ENCODE results near the gene PCGF3.
"Not testable (repeated sequence)": the region's sequence is repeated elsewhere in the genome, so short reads cannot be mapped to it uniquely, and the experiment has no call there.

The PCGF3 gene

DNA sequence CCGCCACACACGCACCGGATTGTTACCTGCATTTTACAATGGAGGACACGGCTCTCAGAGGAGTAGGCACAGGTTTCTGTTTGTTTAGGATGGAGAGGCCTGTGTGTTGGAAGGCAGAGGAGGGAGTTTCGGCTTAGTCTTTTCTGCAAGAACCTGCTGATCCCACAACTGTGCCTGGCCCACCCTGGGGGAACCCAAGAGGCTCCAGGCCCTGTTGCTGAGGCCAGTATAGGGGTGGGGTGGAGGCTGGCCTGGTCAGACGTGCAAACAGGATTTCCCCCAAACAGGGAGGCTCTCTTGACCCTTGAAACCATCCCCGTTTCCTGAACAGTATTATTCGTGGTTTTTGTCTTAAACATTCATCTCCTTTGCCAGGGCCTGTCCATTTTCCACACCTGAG, 15.9 kb upstream of the PCGF3 start:
- no peak for DNase-seq (ENCODE audit: low spot score in 2 of 2)
- in situ Hi-C loops (cut with MboI; ENCODE audit: low sequenced_read_pairs): no loop called here
- peaks cover 3% of the 10 kb centered on the region; the same call in 1 of the 2 replicates for H3K9me3 ChIP-seq
- H3K4me1 ChIP-seq: peaks cover 19% of the 10 kb centered on the region
- no peaks in the 10 kb centered on the region for H3K36me3 ChIP-seq (replicated peaks)
- H3K4me3 ChIP-seq: no peak overlapping the region
- no peaks in the 10 kb centered on the region for H3K27me3 ChIP-seq (ENCODE audit: low read depth)

DNA sequence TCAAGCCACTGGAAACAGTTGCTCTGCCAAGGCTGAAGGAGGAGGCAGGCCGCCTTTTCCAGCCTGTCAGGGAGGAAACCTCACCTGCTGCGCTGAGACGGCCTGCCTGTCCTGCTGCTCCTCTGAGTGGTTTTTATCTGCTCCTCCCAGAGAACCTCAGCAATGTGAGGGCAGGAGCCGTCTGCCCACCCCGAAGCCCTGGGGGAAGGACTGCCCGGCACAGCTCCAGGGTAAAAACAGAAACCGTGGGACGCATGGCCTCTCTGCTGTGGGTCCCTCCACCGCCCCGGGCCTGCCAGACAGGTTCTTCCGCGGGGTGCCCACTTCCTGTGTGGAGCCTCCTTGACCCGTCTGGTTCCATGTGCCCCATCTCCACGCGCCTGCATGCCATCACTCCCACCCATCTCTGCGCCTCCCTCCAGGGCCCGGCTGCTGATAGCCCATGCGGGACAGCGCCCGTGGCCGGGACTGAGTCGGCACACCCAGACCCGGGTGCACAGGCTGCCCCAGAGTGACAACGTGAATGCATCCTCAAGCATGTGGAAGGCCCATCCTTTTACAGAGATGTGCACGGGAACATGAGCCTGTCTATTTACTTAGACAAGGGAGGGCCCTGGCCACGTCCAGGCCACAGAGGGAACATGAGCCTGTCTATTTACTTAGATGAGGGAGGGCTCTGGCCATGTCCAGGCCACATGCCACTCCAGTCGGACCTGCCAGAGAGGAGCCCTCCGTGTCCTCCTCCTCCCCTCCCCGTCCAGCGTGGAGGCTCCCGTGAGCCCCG, 12.7 kb upstream of the PCGF3 start:
- Histone ChIP-seq H3K4me1 (peaks cover 19% of the 10 kb centered on the region), H3K9me3 (peaks cover 3% of the 10 kb centered on the region; the same call in 1 of the 2 replicates), H3K4me3 (no peak overlapping the region), H3K27me3 (ENCODE audit: low read depth) (no peaks in the 10 kb centered on the region), H3K36me3 (replicated peaks) (no peaks in the 10 kb centered on the region)
- in situ Hi-C loops (cut with MboI; ENCODE audit: low sequenced_read_pairs): no loop called here
- peak in 1 of 2 experiments; percentile 76 for DNase-seq (ENCODE audit: low spot score in 2 of 2)

DNA sequence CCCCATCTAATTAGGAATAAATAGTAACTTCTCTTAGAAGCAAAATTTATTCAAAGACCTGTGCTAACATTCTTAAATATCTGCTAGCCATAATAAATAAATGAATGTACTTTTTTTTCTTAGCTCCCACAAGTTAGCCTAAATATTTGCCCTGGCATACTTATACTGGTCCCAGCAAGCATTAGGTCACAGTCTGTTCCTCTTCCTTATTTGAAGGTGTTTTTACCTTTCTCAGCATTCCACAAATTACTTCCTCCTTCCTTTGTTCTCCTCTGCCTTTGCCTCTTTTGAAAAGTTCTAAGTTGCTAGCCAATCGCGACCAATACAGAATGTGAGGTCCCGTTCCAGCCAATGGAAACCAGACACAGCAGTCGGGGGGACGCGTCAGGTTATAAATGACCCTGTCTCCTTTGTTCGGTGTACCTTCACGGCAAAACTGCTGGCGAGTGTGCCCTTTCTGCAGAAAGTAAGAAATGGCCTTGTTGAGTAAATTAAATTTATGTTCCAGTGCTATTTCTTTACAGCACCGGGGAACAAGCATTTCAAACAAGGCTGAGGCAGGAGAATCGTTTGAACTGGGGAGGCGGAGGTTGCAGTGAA, 11.2 kb upstream of the PCGF3 start:
- in situ Hi-C loops (cut with MboI; ENCODE audit: low sequenced_read_pairs); H3K9me3 ChIP-seq; H3K36me3 ChIP-seq (replicated peaks); H3K4me3 ChIP-seq; H3K27me3 ChIP-seq (ENCODE audit: low read depth); DNase-seq (ENCODE audit: low spot score in 2 of 2): not testable (repeated sequence)
- peaks cover 19% of the 10 kb centered on the region for H3K4me1 ChIP-seq

DNA sequence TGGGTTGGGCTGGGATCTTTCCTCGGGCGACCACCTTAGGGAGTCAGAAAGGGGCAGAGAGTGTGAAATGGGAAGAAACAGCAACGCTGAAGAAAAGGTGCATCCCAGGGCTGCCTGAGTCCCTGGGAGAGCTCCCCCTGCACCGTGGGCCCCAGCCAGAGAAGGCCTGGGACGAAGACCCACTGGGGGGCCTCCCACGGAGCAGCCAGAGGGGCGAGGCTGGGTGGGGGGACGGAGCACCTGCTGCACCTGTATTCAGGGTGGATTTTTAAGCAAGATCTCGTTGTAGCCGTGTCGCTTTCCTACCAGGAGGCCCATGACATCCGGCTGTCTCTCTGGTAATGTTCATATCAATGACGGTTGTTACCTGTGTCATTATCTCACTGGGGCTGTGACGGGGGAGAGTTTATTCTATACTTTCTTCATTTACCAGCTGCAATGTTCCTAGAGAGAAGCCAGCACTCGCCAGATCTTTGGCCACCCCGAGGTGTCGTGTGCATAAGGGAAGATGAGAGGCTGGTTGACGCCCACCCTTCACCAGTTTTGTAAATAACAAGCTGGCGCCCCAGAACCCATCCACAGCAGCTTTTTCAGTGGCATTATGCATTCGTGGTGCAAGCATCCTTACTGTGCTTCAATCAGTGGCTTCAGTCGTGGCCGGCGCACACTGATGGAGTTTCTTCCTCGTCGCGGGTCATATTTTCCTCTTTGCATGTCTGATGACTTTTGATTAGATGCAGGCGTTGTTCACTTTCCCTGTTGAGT, 5.6 kb upstream of the PCGF3 start:
- H3K4me1 ChIP-seq: no peaks in the 10 kb centered on the region
- no peaks in the 10 kb centered on the region for H3K27me3 ChIP-seq (ENCODE audit: low read depth)
- no peak for DNase-seq (ENCODE audit: low spot score in 2 of 2)
- H3K9me3 ChIP-seq: no peaks in the 10 kb centered on the region
- H3K4me3 ChIP-seq: no peak overlapping the region
- H3K36me3 ChIP-seq (replicated peaks): no peaks in the 10 kb centered on the region
- in situ Hi-C loops (cut with MboI; ENCODE audit: low sequenced_read_pairs): no loop called here

DNA sequence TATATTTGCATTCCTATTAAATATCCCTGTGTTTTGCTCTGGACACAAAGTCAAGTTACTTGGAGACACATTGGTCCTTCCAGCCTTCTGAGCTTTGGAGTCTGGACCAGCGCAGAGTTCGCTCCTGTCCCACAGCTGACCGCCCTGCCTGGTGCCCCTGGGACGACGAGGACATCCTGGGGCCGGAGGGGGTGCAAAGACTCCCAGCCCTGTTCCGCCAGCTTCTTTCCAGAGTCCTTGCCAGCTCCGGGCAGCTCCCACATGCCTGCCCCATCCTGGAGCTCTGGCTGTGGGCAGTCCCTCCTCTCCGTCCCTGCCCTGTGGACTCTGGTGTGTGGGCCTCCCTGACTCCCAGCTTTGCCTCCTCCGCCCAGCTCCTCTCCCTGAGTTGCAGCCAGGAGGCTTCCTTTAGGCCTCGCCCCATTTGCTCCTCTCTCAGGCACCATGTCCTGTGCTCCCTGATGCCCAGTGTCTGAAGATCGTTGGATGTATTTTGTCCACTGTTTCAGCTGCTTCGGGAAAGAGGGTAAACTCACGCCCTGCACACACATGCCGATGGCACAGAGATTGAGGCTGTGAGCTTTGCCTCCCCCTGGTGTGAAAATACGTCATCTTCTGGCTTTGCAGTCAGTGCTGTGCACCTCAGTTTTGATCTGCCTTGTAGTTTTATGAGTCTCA, 4.9 kb upstream of the PCGF3 start:
- in situ Hi-C loops (cut with MboI; ENCODE audit: low sequenced_read_pairs): no loop called here
- no peaks in the 10 kb centered on the region for H3K27me3 ChIP-seq (ENCODE audit: low read depth)

DNA sequence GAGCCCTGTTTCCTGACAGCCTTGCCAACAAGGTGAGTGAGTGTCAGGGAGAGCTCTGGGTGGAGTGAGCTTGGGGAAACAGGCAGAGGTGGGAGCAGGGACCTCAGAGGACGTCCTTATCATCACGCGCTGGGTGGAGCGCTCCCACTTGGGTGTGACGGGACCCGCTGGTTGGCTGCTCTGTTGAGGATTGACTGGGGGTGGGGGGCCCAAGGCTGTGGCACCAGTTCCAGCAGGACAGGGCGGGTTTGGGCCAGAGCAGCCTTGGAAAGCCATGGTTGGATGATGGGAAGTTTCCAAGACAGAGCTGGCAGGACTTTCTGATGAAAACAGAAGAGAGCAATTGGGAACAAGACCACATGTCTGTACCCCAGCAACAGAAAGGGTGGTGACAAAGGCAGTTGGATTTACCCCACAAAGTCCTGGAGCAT, 3.0 kb upstream of the PCGF3 start:
- in situ Hi-C loops (cut with MboI; ENCODE audit: low sequenced_read_pairs): no loop called here
- H3K9me3 ChIP-seq: no peaks in the 10 kb centered on the region
- H3K4me1 ChIP-seq: peaks cover 4% of the 10 kb centered on the region; the same call in 1 of the 2 replicates
- DNase-seq (ENCODE audit: low spot score in 2 of 2): no peak
- H3K27me3 ChIP-seq (ENCODE audit: low read depth): no peaks in the 10 kb centered on the region
- no peak overlapping the region for H3K4me3 ChIP-seq
- peaks cover 3% of the 10 kb centered on the region for H3K36me3 ChIP-seq (replicated peaks)

More for the DNA sequence above, 4.9 kb upstream of the PCGF3 start:
- Histone ChIP-seq H3K4me3 (no peak overlapping the region), H3K9me3 (no peaks in the 10 kb centered on the region), H3K4me1 (peaks cover 2% of the 10 kb centered on the region; the same call in 1 of the 2 replicates), H3K36me3 (replicated peaks) (peaks cover under 1% of the 10 kb centered on the region)
- DNase-seq (ENCODE audit: low spot score in 2 of 2): no peak

DNA sequence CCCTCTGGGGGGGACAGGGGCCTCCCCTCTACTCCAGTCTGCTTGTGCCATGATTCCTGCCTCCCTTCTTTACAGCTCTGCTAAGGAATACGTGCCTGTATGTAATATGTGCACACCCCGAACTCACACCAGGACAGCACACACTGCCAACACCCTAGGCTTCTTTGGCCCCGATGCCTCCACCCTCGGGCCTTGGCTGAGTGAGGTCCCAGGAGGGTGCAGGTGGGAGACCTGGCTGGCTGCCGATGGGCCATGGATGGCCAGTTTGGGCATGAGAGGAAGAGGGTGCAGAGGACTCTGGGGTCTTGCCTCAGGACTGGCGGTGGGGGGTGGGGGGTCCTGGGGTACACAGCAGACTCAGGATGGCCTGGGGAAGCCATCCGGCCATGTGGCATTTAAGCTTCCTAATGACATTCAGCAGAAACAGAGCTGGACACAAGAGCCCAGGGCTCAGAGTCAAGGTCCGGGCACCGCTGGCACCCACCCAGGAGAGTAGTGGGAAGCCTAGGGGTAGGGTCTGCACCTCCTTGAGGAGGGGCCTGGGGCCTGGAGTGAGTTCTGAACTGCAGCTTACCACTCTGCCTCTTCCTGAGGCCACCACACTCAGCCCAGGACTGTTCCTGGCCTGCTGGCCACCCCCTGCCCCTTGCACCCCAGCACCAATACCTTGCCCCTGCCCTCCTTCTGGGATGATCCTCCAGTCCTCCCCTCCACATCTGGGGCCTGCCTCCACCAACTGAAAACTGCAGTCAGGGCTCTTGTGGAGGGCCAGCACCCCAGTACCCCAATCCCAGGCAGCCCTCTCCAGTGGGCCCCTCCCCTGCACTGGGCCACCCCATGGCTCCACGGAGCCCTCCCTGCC, 2.1 kb upstream of the PCGF3 start:
- in situ Hi-C loops (cut with MboI; ENCODE audit: low sequenced_read_pairs): no loop called here
- no peak overlapping the region for H3K4me3 ChIP-seq
- H3K27me3 ChIP-seq (ENCODE audit: low read depth): no peaks in the 10 kb centered on the region
- peaks cover 3% of the 10 kb centered on the region for H3K36me3 ChIP-seq (replicated peaks)
- DNase-seq (ENCODE audit: low spot score in 2 of 2): no peak
- H3K9me3 ChIP-seq: no peaks in the 10 kb centered on the region
- peaks cover 4% of the 10 kb centered on the region; the same call in 1 of the 2 replicates for H3K4me1 ChIP-seq

DNA sequence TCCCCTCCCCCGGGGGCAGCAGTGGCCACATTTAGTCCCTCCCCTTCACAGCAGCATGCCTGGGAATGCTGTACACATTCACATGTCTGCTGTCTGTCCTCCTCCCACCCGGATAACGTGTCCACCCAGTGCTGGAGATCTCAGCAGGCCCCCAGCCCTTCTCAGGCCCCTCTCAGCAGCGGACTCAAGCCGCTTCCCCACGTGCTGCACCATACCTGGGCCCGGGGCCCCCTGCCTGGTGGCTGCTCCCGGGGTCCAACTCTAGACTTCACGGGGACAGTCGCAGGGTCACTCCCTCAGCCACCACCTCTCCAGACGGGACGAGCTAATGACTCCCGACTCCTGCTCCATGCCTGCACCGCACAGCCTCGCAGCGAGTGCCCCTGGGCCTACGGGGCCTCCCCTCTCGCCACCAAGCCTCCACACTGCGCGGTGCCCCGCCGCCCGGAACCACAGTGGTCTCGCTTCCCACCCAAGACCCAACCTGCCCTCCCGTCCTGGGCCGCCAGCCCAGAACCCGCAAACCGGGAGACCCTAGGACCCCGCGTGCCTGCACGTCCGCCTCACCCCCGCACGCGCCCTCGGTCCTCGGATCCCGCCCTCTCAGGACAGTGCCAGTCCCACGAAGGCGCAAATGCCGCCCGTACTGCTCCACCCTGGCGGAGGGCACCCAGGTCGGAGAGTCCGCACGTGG, 1.3 kb upstream of the PCGF3 start:
- peaks cover 6% of the 10 kb centered on the region for H3K36me3 ChIP-seq (replicated peaks)
- H3K4me3 ChIP-seq: no peak overlapping the region
- no peaks in the 10 kb centered on the region for H3K9me3 ChIP-seq
- no peak for DNase-seq (ENCODE audit: low spot score in 2 of 2)
- in situ Hi-C loops (cut with MboI; ENCODE audit: low sequenced_read_pairs): no loop called here
- no peaks in the 10 kb centered on the region for H3K27me3 ChIP-seq (ENCODE audit: low read depth)
- H3K4me1 ChIP-seq: peaks cover 4% of the 10 kb centered on the region; the same call in 1 of the 2 replicates

DNA sequence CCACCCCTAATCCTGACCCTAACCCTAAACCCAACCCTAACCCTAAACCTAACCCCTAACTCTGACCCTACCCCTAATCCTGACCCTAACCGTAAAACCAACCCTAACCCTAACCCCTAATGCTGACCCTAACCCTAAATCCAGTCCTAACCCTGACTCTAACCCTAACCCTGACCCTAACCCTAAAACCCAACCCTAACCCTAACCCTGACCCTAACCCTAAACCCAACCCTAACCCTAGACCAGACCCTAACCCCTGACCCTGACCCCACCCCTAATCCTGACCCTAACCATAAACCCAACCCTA, 708 bp upstream of the PCGF3 start:
- Histone ChIP-seq H3K4me1 (peaks cover 4% of the 10 kb centered on the region; the same call in 1 of the 2 replicates), H3K27me3 (ENCODE audit: low read depth) (no peaks in the 10 kb centered on the region), H3K4me3 (peak overlapping the region; percentile 67), H3K36me3 (replicated peaks) (peaks cover 11% of the 10 kb centered on the region), H3K9me3 (no peaks in the 10 kb centered on the region)
- in situ Hi-C loops (cut with MboI; ENCODE audit: low sequenced_read_pairs): no loop called here
- no peak for DNase-seq (ENCODE audit: low spot score in 2 of 2)

DNA sequence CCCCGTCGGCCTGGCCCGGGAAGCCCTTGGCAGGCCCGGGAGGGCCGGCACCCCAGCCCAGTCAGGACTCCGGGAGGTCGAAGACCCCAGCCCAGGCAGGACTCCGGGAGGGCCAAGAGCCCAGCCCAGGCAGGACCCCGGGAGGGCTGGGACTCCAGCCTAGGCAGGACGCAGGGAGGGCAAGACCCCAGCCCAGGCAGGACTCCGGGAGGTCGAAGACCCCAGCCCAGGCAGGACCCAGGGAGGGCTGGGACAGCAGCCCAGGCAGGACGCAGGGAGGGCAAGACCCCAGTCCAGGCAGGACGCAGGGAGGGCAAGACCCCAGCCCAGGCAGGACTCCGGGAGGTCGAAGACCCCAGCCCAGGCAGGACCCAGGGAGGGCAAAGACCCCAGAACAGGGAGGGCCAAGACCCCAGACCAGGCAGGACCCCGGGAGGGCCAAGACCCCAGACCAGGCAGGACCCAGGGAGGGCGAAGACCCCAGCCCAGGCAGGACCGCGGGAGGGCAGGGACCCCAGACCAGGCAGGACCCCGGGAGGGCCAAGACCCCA, 526 bp downstream of the PCGF3 start:
- in situ Hi-C loops (cut with MboI; ENCODE audit: low sequenced_read_pairs); H3K27me3 ChIP-seq (ENCODE audit: low read depth); H3K4me1 ChIP-seq; DNase-seq (ENCODE audit: low spot score in 2 of 2); H3K9me3 ChIP-seq: not testable (repeated sequence)
- peaks cover 15% of the 10 kb centered on the region for H3K36me3 ChIP-seq (replicated peaks)
- H3K4me3 ChIP-seq: peak overlapping the region; percentile 67

DNA sequence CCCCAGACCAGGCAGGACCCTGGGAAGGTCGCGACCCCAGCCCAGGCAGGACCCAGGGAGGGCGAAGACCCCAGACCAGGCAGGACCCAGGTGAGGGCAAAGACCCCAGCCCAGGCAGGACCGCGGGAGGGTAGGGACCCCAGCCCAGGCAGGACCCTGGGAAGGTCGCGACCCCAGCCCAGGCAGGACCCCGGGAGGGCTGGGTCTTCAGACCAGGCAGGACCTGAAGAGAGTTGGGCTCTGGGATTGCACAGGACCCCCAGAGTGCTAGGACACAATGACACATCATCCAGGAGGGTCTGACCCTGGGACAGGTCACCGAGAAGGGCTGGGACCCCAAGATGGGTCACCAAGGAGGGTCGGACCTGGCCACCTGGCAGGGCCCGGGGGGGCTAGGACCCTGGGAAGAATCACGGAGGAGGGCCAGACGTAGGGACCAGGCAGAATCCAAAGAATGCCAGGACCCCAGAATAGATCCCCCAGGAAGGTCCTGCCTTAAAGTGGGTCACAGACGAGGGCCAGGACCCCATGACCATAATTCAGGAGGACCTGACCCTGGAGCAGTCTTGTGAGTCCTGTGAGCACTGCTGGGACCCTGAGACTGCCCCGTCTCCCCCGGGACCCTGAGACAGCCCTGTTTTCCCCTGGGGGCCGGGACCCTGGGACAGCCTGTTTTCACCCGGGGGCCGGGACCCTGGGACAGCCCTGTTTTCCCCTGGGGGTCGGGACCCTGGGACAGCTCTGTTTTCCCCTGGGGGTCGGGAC, 1.4 kb downstream of the PCGF3 start:
- Histone ChIP-seq H3K4me1 (peaks cover 9% of the 10 kb centered on the region), H3K4me3 (peak overlapping the region; percentile 25), H3K36me3 (replicated peaks) (peaks cover 15% of the 10 kb centered on the region), H3K9me3 (no peaks in the 10 kb centered on the region), H3K27me3 (ENCODE audit: low read depth) (no peaks in the 10 kb centered on the region)
- no peak for DNase-seq (ENCODE audit: low spot score in 2 of 2)
- in situ Hi-C loops (cut with MboI; ENCODE audit: low sequenced_read_pairs): no loop called here

All from HAP-1 (cell line).